GM12875 (cell line): Measurements from ENCODE around the gene ARID3C.

Experiments used
- H3K4me3 ChIP-seq: one replicate; pipeline ENCODE4 v1.5.1; 2011; ENCODE audit warnings: low read depth, low read length, control low read depth
- TF ChIP-seq, protein P1 (sequence below): IDR thresholded peaks from 2 replicates; pipeline ENCODE4 v1.5.1; 2011; ENCODE audit warnings: low read depth, mild to moderate bottlenecking, control low read depth, inconsistent platforms, low read length, moderate library complexity, borderline replicate concordance; ENCODE audit not compliant: insufficient read depth

The ARID3C gene

DNA sequence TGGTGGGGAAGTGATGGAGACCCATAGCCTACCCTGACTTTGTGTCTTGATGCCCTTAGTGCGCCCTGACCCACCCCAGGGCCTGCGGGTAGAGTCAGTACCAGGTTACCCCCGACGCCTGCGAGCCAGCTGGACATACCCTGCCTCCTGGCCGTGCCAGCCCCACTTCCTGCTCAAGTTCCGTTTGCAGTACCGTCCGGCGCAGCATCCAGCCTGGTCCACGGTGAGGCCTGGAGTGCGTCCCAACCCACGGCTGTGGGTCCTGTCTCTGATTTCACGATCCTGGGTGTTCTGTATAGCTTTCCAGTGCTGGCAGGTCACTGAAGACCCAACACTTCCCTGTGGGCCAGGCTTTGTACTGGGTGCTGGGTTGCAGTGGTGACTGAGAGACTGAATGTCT, 29.6 kb upstream of the ARID3C start:
- TF ChIP-seq, protein P1, sequence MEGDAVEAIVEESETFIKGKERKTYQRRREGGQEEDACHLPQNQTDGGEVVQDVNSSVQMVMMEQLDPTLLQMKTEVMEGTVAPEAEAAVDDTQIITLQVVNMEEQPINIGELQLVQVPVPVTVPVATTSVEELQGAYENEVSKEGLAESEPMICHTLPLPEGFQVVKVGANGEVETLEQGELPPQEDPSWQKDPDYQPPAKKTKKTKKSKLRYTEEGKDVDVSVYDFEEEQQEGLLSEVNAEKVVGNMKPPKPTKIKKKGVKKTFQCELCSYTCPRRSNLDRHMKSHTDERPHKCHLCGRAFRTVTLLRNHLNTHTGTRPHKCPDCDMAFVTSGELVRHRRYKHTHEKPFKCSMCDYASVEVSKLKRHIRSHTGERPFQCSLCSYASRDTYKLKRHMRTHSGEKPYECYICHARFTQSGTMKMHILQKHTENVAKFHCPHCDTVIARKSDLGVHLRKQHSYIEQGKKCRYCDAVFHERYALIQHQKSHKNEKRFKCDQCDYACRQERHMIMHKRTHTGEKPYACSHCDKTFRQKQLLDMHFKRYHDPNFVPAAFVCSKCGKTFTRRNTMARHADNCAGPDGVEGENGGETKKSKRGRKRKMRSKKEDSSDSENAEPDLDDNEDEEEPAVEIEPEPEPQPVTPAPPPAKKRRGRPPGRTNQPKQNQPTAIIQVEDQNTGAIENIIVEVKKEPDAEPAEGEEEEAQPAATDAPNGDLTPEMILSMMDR = no peak
- no peak overlapping the region for H3K4me3 ChIP-seq

DNA sequence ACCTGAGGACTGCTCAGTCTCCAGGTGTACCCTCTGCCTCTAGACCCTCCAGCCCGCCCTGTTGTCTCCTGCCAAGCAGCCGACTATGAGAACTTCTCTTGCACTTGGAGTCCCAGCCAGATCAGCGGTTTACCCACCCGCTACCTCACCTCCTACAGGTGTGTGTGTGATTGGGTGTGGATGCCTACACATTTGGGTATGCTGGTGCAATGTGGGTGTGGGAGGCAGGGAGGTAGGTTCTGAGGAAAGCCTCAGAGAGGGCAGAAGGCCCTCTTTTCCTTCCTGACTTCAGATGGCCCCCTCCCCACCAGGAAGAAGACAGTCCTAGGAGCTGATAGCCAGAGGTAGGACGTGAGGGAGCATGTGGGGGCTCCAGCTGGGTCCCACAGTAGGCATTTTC, 28.1 kb upstream of the ARID3C start:
- H3K4me3 ChIP-seq = no peak overlapping the region
- TF ChIP-seq, protein P1 = no peak

- TF ChIP-seq, protein P1 = no peak
- no peak overlapping the region for H3K4me3 ChIP-seq
These were observed 26.5 kb upstream of the ARID3C start for GRCh38 chr9:34655394-34655793.

GRCh38 chr9:34654323-34655051, 25.6 kb upstream of the ARID3C start:
- H3K4me3 ChIP-seq = no peak overlapping the region
- TF ChIP-seq, protein P1 = no peak

- no peak overlapping the region for H3K4me3 ChIP-seq
- TF ChIP-seq, protein P1 = no peak
These were observed 24.5 kb upstream of the ARID3C start for GRCh38 chr9:34653151-34654072.

DNA sequence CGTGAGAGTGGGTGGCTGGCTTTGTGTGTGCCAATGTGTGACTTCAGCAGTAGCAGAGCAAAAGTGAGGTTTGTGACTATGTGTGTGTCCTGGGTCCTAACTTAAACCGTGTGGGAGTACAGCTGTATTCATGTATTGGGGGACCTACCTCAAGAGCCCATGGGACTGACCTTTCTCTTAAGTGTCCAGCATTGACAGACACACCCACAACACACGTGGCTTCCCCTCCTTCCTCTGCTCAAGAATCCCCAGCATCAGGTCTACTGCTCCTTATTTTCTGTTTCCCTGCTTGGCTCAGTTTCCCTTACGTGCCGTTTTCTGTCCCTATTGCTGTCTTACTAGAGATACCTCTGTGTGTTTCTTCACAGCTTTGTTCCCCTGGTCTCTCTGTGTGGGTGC, 23.7 kb upstream of the ARID3C start:
- no peak overlapping the region for H3K4me3 ChIP-seq
- TF ChIP-seq, protein P1 = no peak
